Islet precursor cell (in vitro differentiated cells): ENCODE data around the gene ANAPC16.
"Not testable (repeated sequence)": the region's sequence is repeated elsewhere in the genome, so short reads cannot be mapped to it uniquely, and the experiment has no call there.

Experiments used
- DNase-seq: peaks from one replicate; pipeline ENCODE4 v3.0.0-alpha.2; 2018

The ANAPC16 gene

GRCh38 chr10:72215611-72216549 lies at the start of gene ANAPC16, which contains the start of gene ASCC1:
Gene ANAPC16, plus strand, starts transcription at chr10:72216012. Its CDS starts 7,903 bp downstream, at chr10:72223915.
Gene ASCC1, minus strand, starts transcription at chr10:72216276. Its CDS starts 2,978 bp downstream, at chr10:72213298.
- peak; percentile 97 for DNase-seq

- DNase-seq, result no peak
Observed at GRCh38 chr10:72167118-72167517, 48.7 kb upstream of the ANAPC16 start.

- DNase-seq, result no peak
Observed at GRCh38 chr10:72170263-72170662, 45.5 kb upstream of the ANAPC16 start.

GRCh38 chr10:72170733-72171132 lies 45.1 kb upstream of the ANAPC16 start:
- DNase-seq, result no peak

GRCh38 chr10:72171175-72171630 lies 44.6 kb upstream of the ANAPC16 start:
- DNase-seq, result peak; percentile 95

- no peak for DNase-seq
Observed at GRCh38 chr10:72173262-72173618, 42.6 kb upstream of the ANAPC16 start.

- no peak for DNase-seq
Observed at GRCh38 chr10:72173619-72174296, 42.1 kb upstream of the ANAPC16 start.

GRCh38 chr10:72174297-72174662 lies 41.5 kb upstream of the ANAPC16 start:
- DNase-seq, result no peak

- no peak for DNase-seq
Observed at GRCh38 chr10:72175149-72175548, 40.7 kb upstream of the ANAPC16 start.

- no peak for DNase-seq
Observed at GRCh38 chr10:72176701-72177100, 39.1 kb upstream of the ANAPC16 start.

GRCh38 chr10:72177454-72177853 lies 38.4 kb upstream of the ANAPC16 start:
- DNase-seq, result no peak

- DNase-seq, result no peak
Observed at GRCh38 chr10:72184156-72184555, 31.7 kb upstream of the ANAPC16 start.

GRCh38 chr10:72186258-72186981 lies 29.4 kb upstream of the ANAPC16 start:
- no peak for DNase-seq

GRCh38 chr10:72186982-72187330 lies 28.9 kb upstream of the ANAPC16 start:
- no peak for DNase-seq

- DNase-seq, result no peak
Observed at GRCh38 chr10:72194949-72195348, 20.9 kb upstream of the ANAPC16 start.

- DNase-seq, result no peak
Observed at GRCh38 chr10:72200883-72201282, 14.9 kb upstream of the ANAPC16 start.

- DNase-seq, result no peak
Observed at GRCh38 chr10:72201293-72201692, 14.5 kb upstream of the ANAPC16 start.

GRCh38 chr10:72204296-72204695 lies 11.5 kb upstream of the ANAPC16 start:
- DNase-seq, result no peak

GRCh38 chr10:72204724-72205123 lies 11.1 kb upstream of the ANAPC16 start:
- DNase-seq, result no peak

GRCh38 chr10:72206511-72207229 lies 9.1 kb upstream of the ANAPC16 start:
- no peak for DNase-seq

GRCh38 chr10:72208526-72208925 lies 7.3 kb upstream of the ANAPC16 start:
- not testable (repeated sequence) for DNase-seq

- not testable (repeated sequence) for DNase-seq
Observed at GRCh38 chr10:72211381-72211780, 4.4 kb upstream of the ANAPC16 start.

GRCh38 chr10:72211832-72212231 lies 4.0 kb upstream of the ANAPC16 start:
- DNase-seq, result not testable (repeated sequence)
